GM12878 (cell line): ENCODE data around the gene RANBP17.
"Not testable (repeated sequence)": the region's sequence is repeated elsewhere in the genome, so short reads cannot be mapped to it uniquely, and the experiment has no call there.

ENCODE experiments used
- BMI1 ChIP-seq: fragments of 450-650 bp; IDR thresholded peaks from 2 replicates; pipeline ENCODE4 v1.6.1; 2016; ENCODE audit warnings: mild to moderate bottlenecking, moderate library complexity, borderline replicate concordance
- CEBPB ChIP-seq, 2 experiments: fragments of 150-350 bp in 1 of 2; IDR thresholded peaks; 2 replicates each; pipeline ENCODE4 v1.6.1; 2012 to 2014; ENCODE audit warnings: low read depth in 2 of 2, low read length in 2 of 2, borderline replicate concordance in 1 of 2, inconsistent platforms in 1 of 2
- CUX1 ChIP-seq: IDR thresholded peaks from 2 replicates; pipeline ENCODE4 v1.6.1; 2012; ENCODE audit warnings: improper control_type of control experiment, low read depth, low read length; ENCODE audit not compliant: insufficient replicate concordance
- EP300 ChIP-seq, 2 experiments: fragments of 150-350 bp in 1 of 2; IDR thresholded peaks; 2 replicates each; pipeline ENCODE4 v1.6.1; 2011 to 2012; ENCODE audit warnings: low read depth in 2 of 2, low read length in 2 of 2, borderline replicate concordance in 1 of 2, improper control_type of control experiment in 1 of 2, inconsistent platforms in 1 of 2; ENCODE audit not compliant: control insufficient read depth in 1 of 2
- JUNB ChIP-seq: IDR thresholded peaks from 2 replicates; pipeline ENCODE4 v1.6.1; 2016; ENCODE audit warnings: antibody characterized with exemption, mild to moderate bottlenecking
- POLR2AphosphoS2 ChIP-seq: IDR thresholded peaks from 2 replicates; pipeline ENCODE4 v1.6.1; 2011; ENCODE audit warnings: low read depth, mild to moderate bottlenecking, low read length, improper control_type of control experiment, moderate library complexity
- ZBTB40 ChIP-seq: fragments of 450-650 bp; IDR thresholded peaks from 2 replicates; pipeline ENCODE4 v1.6.1; 2016; ENCODE audit warnings: mild to moderate bottlenecking, moderate library complexity, borderline replicate concordance
- ZZZ3 ChIP-seq: IDR thresholded peaks from 2 replicates; pipeline ENCODE4 v1.6.1; 2011; ENCODE audit warnings: low read depth; ENCODE audit not compliant: control insufficient read depth, insufficient read length

- TF ChIP-seq CEBPB (IDR thresholded peaks at IDR 0.05; ENCODE audit: borderline replicate concordance in 1 of 2, low read depth in 2 of 2, low read length in 2 of 2); ZBTB40; EP300 (IDR thresholded peaks at IDR 0.05; ENCODE audit: borderline replicate concordance in 1 of 2, control insufficient read depth in 1 of 2, low read depth in 2 of 2, low read length in 2 of 2); ZZZ3; POLR2AphosphoS2; CUX1; BMI1; JUNB: not testable (repeated sequence)
These were observed 73.9 kb downstream of the RANBP17 start for GRCh38 chr5:170935534-170936218.
